Testis (tissue), 3 donors: ENCODE results near the gene LRIT2. TPM values are rescaled to one million over a fixed set of nuclear protein-coding genes. Genes with fewer than 3 reads are reported as not detected.

ENCODE experiments used
- DNase-seq: peaks from one replicate; pipeline ENCODE4 v3.0.0-alpha.2; 2019
- H3K27ac ChIP-seq, 2 donors: fragments of 200-600 bp; sonication (generic); one replicate each; pipeline ENCODE4 v1.5.1; 2019
- H3K27me3 ChIP-seq: fragments of 200-600 bp; sonication (generic); one replicate; pipeline ENCODE4 v1.5.1; 2019
- H3K36me3 ChIP-seq: fragments of 200-600 bp; sonication (generic); one replicate; pipeline ENCODE4 v1.5.1; 2017; ENCODE audit warnings: low read depth; ENCODE audit errors: missing control alignments
- H3K4me1 ChIP-seq: fragments of 200-600 bp; sonication (generic); one replicate; pipeline ENCODE4 v1.5.1; 2019
- H3K4me3 ChIP-seq, 2 donors: fragments of 200-600 bp; sonication (generic); one replicate each; pipeline ENCODE4 v1.5.1; 2017 to 2019
- H3K9me3 ChIP-seq: fragments of 200-600 bp; sonication (generic); one replicate; pipeline ENCODE4 v1.5.1; 2017
- POLR2A ChIP-seq: fragments of 450-650 bp; IDR thresholded peaks from one replicate; pipeline ENCODE4 v1.6.1; 2017; ENCODE audit warnings: antibody characterized with exemption, mild to moderate bottlenecking, moderate library complexity
- WGBS, 2 donors: methylation state at CpG; one replicate each; pipeline ENCODE4 v1.1.5; 2018; 5-methylcytosine and 5-hydroxymethylcytosine counted together
- intact Hi-C: fragments of 100-400 bp; cut with DNase I; formaldehyde crosslinking; loops from one replicate; pipeline ENCODE4 v1.15.1; 2023; ENCODE audit warnings: low total_unique reads
- polyA plus RNA-seq: library from polyadenylated mRNA; stranded (reverse); fragments of 350-450 nt; fragmentation: Illumina TruSeq; extraction: RNeasy Lipid Tissue Mini Kit (QIAGEN cat#74804); gene quantifications from one replicate; pipeline ENCODE4 v1.2.3, GENCODE V29; 2014; ENCODE audit warnings: low read depth, low replicate concordance; ENCODE audit not compliant: insufficient read depth
- total RNA-seq, 2 donors: library from RNA; depleted of rRNA; stranded (reverse); fragments of >200 nt; gene quantifications; one replicate each; pipeline ENCODE4 v1.2.3, GENCODE V29; 2016
- TF ChIP-seq, protein P1 (sequence below), 3 experiments: fragments of 450-650 bp in 2 of 3; fragments of 200-600 bp in 1 of 3; sonication (generic) in 1 of 3; IDR thresholded peaks; one replicate each; pipeline ENCODE4 v1.5.1; 2016 to 2019; ENCODE audit warnings: antibody characterized with exemption in 3 of 3, mild to moderate bottlenecking in 2 of 3, moderate library complexity in 1 of 3

LRIT2 gene
- total and polyA plus RNA-seq, 3 donors from 2014 or later = 0.12 to 0.20 TPM; not detected in 1

DNA sequence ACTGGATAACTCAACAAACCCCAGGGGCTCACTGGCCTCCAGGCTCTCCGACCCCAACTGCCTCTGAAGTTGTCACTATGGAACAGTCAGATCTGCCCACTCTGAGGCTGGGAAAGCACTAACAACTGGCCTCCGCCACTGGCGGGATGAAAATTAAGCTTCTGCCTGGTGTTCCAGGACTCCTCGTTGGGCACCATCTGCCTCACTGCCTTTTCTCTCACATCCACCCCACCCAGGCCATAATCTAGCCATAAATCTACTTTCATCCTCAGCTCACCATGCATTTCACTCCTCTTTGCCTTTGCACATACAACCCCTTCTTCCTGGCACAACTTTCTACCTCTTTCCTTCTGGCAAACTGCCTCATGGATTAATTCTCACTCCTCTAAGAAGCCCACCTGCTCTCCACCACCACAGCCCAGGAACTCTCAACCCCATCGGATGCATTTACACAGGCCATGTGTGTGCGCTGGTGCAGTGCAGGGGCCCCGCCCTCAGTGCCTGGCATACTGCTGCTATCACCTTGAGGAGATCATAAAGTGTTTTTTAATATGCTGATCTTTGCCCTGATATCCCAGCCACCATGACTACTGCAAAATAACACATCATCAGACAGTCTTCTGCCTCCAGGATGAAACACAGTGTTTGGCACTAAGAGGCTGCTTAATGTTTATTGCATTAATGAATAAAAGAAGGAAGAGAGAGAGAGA, 27.0 kb downstream of the LRIT2 start:
- TF ChIP-seq, protein P1, sequence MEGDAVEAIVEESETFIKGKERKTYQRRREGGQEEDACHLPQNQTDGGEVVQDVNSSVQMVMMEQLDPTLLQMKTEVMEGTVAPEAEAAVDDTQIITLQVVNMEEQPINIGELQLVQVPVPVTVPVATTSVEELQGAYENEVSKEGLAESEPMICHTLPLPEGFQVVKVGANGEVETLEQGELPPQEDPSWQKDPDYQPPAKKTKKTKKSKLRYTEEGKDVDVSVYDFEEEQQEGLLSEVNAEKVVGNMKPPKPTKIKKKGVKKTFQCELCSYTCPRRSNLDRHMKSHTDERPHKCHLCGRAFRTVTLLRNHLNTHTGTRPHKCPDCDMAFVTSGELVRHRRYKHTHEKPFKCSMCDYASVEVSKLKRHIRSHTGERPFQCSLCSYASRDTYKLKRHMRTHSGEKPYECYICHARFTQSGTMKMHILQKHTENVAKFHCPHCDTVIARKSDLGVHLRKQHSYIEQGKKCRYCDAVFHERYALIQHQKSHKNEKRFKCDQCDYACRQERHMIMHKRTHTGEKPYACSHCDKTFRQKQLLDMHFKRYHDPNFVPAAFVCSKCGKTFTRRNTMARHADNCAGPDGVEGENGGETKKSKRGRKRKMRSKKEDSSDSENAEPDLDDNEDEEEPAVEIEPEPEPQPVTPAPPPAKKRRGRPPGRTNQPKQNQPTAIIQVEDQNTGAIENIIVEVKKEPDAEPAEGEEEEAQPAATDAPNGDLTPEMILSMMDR (IDR thresholded peaks at IDR 0.05) = no peak
- no peak for TF ChIP-seq POLR2A
- no peak for DNase-seq
- intact Hi-C loops = no loop called here
- H3K27me3 ChIP-seq = no peaks in the 10 kb centered on the region
- WGBS, 2 donors = 85 to 88% methylated on average over 6 to 7 of the region's 7 CpGs
- no peaks in the 10 kb centered on the region for H3K36me3 ChIP-seq
- H3K4me1 ChIP-seq = peaks cover 8% of the 10 kb centered on the region
- no peak overlapping the region for H3K27ac ChIP-seq
- H3K9me3 ChIP-seq = no peaks in the 10 kb centered on the region
- H3K4me3 ChIP-seq = no peak overlapping the region

DNA sequence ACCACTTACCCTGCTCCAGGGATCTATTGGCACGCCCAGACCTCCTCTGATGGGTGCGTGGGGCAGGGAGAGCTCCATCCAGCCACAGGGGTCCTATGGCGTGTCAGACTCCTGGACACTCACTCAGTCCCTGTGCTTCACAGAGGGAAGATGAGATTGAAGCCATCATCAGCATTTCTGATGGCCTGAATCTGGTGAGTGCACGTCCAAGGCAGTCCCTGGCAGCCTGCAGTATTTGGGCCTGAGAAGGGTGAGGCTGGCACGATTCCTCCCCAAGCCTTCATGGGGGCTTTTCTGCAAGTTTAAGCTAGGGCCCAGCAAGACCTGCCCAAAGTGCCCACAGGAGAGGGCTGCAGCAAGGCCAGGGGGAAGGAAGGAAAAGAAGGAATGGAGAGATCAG, 27.7 kb downstream of the LRIT2 start:
- TF ChIP-seq, protein P1 (IDR thresholded peaks at IDR 0.05) = no peak
- TF ChIP-seq POLR2A = no peak
- H3K27ac ChIP-seq = no peak overlapping the region
- no peaks in the 10 kb centered on the region for H3K9me3 ChIP-seq
- no peak for DNase-seq
- no peak overlapping the region for H3K4me3 ChIP-seq
- H3K27me3 ChIP-seq = no peaks in the 10 kb centered on the region
- no peaks in the 10 kb centered on the region for H3K36me3 ChIP-seq
- WGBS, 2 donors = 86 to 100% methylated on average over 1 to 4 of the region's 5 CpGs
- intact Hi-C loops = no loop called here
- H3K4me1 ChIP-seq = peaks cover 8% of the 10 kb centered on the region

DNA sequence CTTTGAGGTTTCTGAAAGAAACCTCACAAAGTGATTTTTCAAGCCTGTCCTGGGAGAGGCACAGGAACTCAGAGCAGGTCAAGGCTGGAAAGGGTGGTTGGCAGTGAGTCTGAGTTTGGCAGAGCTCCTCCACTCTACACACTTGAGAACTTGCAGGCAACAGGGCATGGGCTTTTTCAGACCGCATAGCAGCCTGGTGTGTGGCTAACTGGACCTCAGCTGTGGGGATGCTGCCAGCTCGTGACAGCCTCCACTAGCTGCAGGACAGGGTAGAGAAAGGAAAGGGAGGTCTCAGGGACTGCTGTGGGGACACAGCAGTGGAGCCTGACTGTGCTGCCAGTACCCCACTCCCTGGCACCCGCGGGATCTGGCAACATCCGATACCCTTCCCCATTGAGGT, 28.4 kb downstream of the LRIT2 start:
- Histone ChIP-seq H3K4me3 (no peak overlapping the region), H3K4me1 (peaks cover 8% of the 10 kb centered on the region), H3K27me3 (no peaks in the 10 kb centered on the region), H3K36me3 (no peaks in the 10 kb centered on the region), H3K9me3 (no peaks in the 10 kb centered on the region), H3K27ac (no peak overlapping the region)
- no peak for DNase-seq
- no peak for TF ChIP-seq POLR2A
- TF ChIP-seq, protein P1 (IDR thresholded peaks at IDR 0.05) = no peak
- intact Hi-C loops = no loop called here
- WGBS, 2 donors = 62 to 75% methylated on average over 5 of the region's 5 CpGs

DNA sequence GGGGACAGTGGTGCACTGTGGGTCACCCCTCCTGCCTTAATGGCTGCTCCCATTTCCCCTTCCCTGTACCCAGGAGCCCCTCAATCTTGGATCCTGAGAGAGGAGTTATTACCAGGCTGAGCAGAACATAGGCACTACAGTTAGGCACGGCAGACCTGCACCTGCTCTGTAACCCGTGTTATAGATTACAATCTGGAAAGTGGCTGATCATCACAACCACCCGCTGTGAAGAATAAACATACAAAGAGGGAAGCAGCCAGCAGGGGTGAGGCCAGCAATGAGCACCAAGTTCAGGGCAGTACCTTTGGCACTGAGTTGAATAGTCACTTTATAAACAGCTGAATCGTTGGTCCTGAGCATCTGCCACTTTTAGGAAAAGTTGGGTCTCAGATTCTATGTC, 29.3 kb downstream of the LRIT2 start:
- Histone ChIP-seq H3K36me3 (no peaks in the 10 kb centered on the region), H3K27ac (no peak overlapping the region), H3K4me1 (peaks cover 8% of the 10 kb centered on the region), H3K27me3 (no peaks in the 10 kb centered on the region), H3K9me3 (no peaks in the 10 kb centered on the region), H3K4me3 (no peak overlapping the region)
- no peak for DNase-seq
- 43 to 47% methylated on average over 4 of the region's 4 CpGs for WGBS, 2 donors
- TF ChIP-seq, protein P1 (IDR thresholded peaks at IDR 0.05) = no peak
- no peak for TF ChIP-seq POLR2A
- intact Hi-C loops = no loop called here
